Fibroblast of lung (primary cell): ENCODE data around the gene MAPKAP1.

ENCODE experiments used
- EZH2 ChIP-seq: IDR thresholded peaks from 2 replicates; pipeline ENCODE4 v1.5.1; 2012; ENCODE audit warnings: low read length, control low read depth, mild to moderate bottlenecking; ENCODE audit errors: missing control alignments
- TF ChIP-seq, protein P1 (sequence below), 2 donors: IDR thresholded peaks in 1 of 2; conservative IDR thresholded peaks in 1 of 2; 1 replicate in 1 of 2; 2 replicates in 1 of 2; pipeline ENCODE4 v1.5.1; 2011 to 2012; ENCODE audit warnings: low read length in 2 of 2, control low read depth in 1 of 2, inconsistent platforms in 1 of 2, low read depth in 1 of 2, mild to moderate bottlenecking in 1 of 2

- TF ChIP-seq, protein P1, sequence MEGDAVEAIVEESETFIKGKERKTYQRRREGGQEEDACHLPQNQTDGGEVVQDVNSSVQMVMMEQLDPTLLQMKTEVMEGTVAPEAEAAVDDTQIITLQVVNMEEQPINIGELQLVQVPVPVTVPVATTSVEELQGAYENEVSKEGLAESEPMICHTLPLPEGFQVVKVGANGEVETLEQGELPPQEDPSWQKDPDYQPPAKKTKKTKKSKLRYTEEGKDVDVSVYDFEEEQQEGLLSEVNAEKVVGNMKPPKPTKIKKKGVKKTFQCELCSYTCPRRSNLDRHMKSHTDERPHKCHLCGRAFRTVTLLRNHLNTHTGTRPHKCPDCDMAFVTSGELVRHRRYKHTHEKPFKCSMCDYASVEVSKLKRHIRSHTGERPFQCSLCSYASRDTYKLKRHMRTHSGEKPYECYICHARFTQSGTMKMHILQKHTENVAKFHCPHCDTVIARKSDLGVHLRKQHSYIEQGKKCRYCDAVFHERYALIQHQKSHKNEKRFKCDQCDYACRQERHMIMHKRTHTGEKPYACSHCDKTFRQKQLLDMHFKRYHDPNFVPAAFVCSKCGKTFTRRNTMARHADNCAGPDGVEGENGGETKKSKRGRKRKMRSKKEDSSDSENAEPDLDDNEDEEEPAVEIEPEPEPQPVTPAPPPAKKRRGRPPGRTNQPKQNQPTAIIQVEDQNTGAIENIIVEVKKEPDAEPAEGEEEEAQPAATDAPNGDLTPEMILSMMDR (conservative IDR thresholded peaks at IDR 0.05 in 1 of 2, IDR thresholded peaks at IDR 0.05 in 1 of 2; ENCODE audit: low read depth in 1 of 2, low read length in 2 of 2), result no peak
- TF ChIP-seq EZH2, result no peak
Measured at GRCh38 chr9:125444956-125445506, 262.0 kb downstream of the MAPKAP1 start.
